ENCODE data around the gene B3GNT8.
"Not testable (repeated sequence)": the region's sequence is repeated elsewhere in the genome, so short reads cannot be mapped to it uniquely, and the experiment has no call there.

Gene B3GNT8

GRCh38 chr19:41435936-41436673 is 8.9 kb upstream of the B3GNT8 start:
- no peak for DNase-seq

GRCh38 chr19:41435376-41435775 is 8.2 kb upstream of the B3GNT8 start:
- not testable (repeated sequence) for DNase-seq

GRCh38 chr19:41434450-41434849 is 7.3 kb upstream of the B3GNT8 start:
- no peak for DNase-seq

GRCh38 chr19:41433171-41433570 is 6.0 kb upstream of the B3GNT8 start:
- DNase-seq: no peak

- peak; percentile 35 for DNase-seq
These were observed 4.5 kb upstream of the B3GNT8 start for GRCh38 chr19:41431426-41432386.

- DNase-seq: no peak
These were observed 3.7 kb upstream of the B3GNT8 start for GRCh38 chr19:41430922-41431321.

GRCh38 chr19:41428481-41428859 is 1.3 kb upstream of the B3GNT8 start:
- no peak for DNase-seq

GRCh38 chr19:41427647-41428480 is 690 bp upstream of the B3GNT8 start:
- peak; percentile 73 for DNase-seq

GRCh38 chr19:41426116-41426841 is 895 bp downstream of the B3GNT8 start:
- DNase-seq: no peak

- no peak for DNase-seq
These were observed 1.7 kb downstream of the B3GNT8 start for GRCh38 chr19:41425174-41426115.

GRCh38 chr19:41424335-41425173 is 2.6 kb downstream of the B3GNT8 start:
- no peak for DNase-seq

- DNase-seq: no peak
These were observed 4.2 kb downstream of the B3GNT8 start for GRCh38 chr19:41422955-41423354.

- DNase-seq: no peak
These were observed 4.7 kb downstream of the B3GNT8 start for GRCh38 chr19:41422456-41422855.

- DNase-seq: no peak
These were observed 5.2 kb downstream of the B3GNT8 start for GRCh38 chr19:41421973-41422372.

GRCh38 chr19:41421314-41421713 is 5.9 kb downstream of the B3GNT8 start:
- no peak for DNase-seq

GRCh38 chr19:41420101-41420880 is 6.9 kb downstream of the B3GNT8 start:
- DNase-seq: no peak

- DNase-seq: no peak
These were observed 10.9 kb downstream of the B3GNT8 start for GRCh38 chr19:41416194-41416674.

- DNase-seq: no peak
These were observed 12.0 kb downstream of the B3GNT8 start for GRCh38 chr19:41415154-41415571.

- DNase-seq: no peak
These were observed 12.7 kb downstream of the B3GNT8 start for GRCh38 chr19:41414461-41414860.
